Osteocyte (in vitro differentiated cells): Measurements from ENCODE around the gene IDUA. TPM values are rescaled to one million over a fixed set of nuclear protein-coding genes. Genes with fewer than 3 reads are reported as not detected.

Experiments
- DNase-seq: peaks from one replicate; pipeline ENCODE4 v3.0.0; 2021; ENCODE audit warnings: mixed read lengths; ENCODE audit not compliant: unreplicated experiment; ENCODE audit errors: extremely low spot score
- H3K27ac Mint-ChIP-seq: one replicate; pipeline ENCODE4 v1.8.0; 2021; ENCODE audit warnings: mild to moderate bottlenecking, mixed read lengths; ENCODE audit not compliant: unreplicated experiment
- H3K27me3 Mint-ChIP-seq: one replicate; pipeline ENCODE4 v1.8.0; 2021; ENCODE audit warnings: mixed read lengths; ENCODE audit not compliant: unreplicated experiment
- H3K36me3 Mint-ChIP-seq: one replicate; pipeline ENCODE4 v1.8.0; 2021; ENCODE audit warnings: mixed read lengths; ENCODE audit not compliant: unreplicated experiment
- H3K4me1 Mint-ChIP-seq: one replicate; pipeline ENCODE4 v1.8.0; 2021; ENCODE audit warnings: mixed read lengths; ENCODE audit not compliant: unreplicated experiment
- H3K4me3 Mint-ChIP-seq: one replicate; pipeline ENCODE4 v1.8.0; 2021; ENCODE audit warnings: mild to moderate bottlenecking, moderate library complexity, mixed read lengths; ENCODE audit not compliant: unreplicated experiment
- H3K9me3 Mint-ChIP-seq: one replicate; pipeline ENCODE4 v1.8.0; 2021; ENCODE audit warnings: mixed read lengths; ENCODE audit not compliant: unreplicated experiment
- total RNA-seq: library from RNA; stranded (reverse); gene quantifications from 2 replicates; pipeline ENCODE4 v1.2.1, GENCODE V29; 2021
- TF ChIP-seq, protein P1 (sequence below): fragments of 200-600 bp; sonication (generic); IDR thresholded peaks from 2 replicates; pipeline ENCODE4 v1.5.0; 2021; ENCODE audit warnings: antibody characterized with exemption, mild to moderate bottlenecking, moderate library complexity

Gene IDUA
- total RNA-seq, 1 donor from 2014 or later: 67.8 TPM

DNA sequence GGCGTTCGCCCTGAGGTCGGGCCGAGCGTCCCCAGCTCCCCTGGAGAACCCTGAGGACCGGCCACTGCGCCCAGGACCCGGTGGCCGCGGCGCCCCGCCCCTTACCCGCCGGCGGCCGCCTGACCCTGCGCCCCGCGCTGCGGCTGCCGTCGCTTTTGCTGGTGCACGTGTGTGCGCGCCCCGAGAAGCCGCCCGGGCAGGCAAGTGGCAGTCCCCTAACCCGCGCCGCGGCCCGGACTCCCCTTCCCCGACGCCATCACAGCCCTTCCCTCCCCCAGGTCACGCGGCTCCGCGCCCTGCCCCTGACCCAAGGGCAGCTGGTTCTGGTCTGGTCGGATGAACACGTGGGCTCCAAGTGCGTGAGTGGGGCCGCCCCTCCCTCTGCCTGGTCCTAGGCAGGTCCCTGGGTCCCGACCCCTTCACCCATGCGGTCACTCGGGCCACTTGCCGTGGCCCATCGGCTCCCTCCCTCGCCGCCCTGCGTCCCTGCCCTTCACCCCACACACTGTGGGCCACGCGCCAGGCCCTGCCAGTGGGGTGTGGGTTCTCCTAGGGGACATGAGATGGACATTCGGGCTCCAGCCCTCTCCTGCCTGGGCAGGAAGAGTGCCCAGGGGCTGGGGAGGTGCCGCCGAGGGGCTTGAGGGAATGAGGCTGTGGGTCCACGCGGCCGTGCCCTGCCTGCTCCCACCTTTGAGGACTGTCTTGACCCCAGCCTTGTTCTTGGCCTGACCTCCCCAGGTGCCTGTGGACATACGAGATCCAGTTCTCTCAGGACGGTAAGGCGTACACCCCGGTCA, 16.6 kb downstream of the IDUA start:
- Mint-ChIP-seq H3K36me3 (no peaks in the 10 kb centered on the region), H3K27me3 (peaks cover 7% of the 10 kb centered on the region), H3K4me3 (no peak overlapping the region), H3K4me1 (no peaks in the 10 kb centered on the region), H3K9me3 (peaks cover 7% of the 10 kb centered on the region), H3K27ac (no peak overlapping the region)
- TF ChIP-seq, protein P1, sequence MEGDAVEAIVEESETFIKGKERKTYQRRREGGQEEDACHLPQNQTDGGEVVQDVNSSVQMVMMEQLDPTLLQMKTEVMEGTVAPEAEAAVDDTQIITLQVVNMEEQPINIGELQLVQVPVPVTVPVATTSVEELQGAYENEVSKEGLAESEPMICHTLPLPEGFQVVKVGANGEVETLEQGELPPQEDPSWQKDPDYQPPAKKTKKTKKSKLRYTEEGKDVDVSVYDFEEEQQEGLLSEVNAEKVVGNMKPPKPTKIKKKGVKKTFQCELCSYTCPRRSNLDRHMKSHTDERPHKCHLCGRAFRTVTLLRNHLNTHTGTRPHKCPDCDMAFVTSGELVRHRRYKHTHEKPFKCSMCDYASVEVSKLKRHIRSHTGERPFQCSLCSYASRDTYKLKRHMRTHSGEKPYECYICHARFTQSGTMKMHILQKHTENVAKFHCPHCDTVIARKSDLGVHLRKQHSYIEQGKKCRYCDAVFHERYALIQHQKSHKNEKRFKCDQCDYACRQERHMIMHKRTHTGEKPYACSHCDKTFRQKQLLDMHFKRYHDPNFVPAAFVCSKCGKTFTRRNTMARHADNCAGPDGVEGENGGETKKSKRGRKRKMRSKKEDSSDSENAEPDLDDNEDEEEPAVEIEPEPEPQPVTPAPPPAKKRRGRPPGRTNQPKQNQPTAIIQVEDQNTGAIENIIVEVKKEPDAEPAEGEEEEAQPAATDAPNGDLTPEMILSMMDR: no peak
- no peak for DNase-seq

- Mint-ChIP-seq H3K4me3 (no peak overlapping the region), H3K36me3 (no peaks in the 10 kb centered on the region), H3K9me3 (peaks cover 7% of the 10 kb centered on the region), H3K27ac (no peak overlapping the region), H3K4me1 (peaks cover 2% of the 10 kb centered on the region), H3K27me3 (peaks cover 7% of the 10 kb centered on the region)
- TF ChIP-seq, protein P1: no peak
- DNase-seq: no peak
These were observed 17.2 kb downstream of the IDUA start for GRCh38 chr4:1004071-1004418.

GRCh38 chr4:1004557-1005485, 18.0 kb downstream of the IDUA start:
- Mint-ChIP-seq H3K4me1 (peaks cover 4% of the 10 kb centered on the region), H3K27me3 (peaks cover 7% of the 10 kb centered on the region), H3K36me3 (no peaks in the 10 kb centered on the region)

DNA sequence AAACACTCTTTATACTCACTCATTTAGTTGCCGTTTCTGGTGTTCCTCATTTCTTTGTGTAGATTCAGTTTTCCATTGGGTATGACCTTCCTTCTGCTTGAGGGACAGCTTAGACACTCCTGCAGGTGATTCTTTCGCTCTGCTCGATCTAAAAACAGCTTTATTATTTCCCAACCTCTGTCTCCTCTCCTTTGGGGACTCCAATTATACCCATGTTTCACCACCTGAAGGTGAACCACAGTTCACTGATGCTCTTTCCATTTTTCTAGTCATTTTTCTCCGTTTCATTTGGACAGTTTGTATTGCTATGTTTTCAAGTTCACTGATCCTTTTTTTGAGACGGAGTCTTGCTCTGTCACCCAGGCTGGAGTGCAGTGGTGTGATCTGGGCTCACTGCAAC, 20.0 kb downstream of the IDUA start:
- TF ChIP-seq, protein P1: no peak
- no peaks in the 10 kb centered on the region for H3K36me3 Mint-ChIP-seq
- no peak for DNase-seq
- H3K9me3 Mint-ChIP-seq: peaks cover 7% of the 10 kb centered on the region
- no peak overlapping the region for H3K27ac Mint-ChIP-seq
- peaks cover 8% of the 10 kb centered on the region for H3K4me1 Mint-ChIP-seq
- H3K27me3 Mint-ChIP-seq: peaks cover 7% of the 10 kb centered on the region
- no peak overlapping the region for H3K4me3 Mint-ChIP-seq

More at GRCh38 chr4:1004557-1005485, 18.0 kb downstream of the IDUA start:
- Mint-ChIP-seq H3K4me3 (no peak overlapping the region), H3K27ac (no peak overlapping the region), H3K9me3 (peaks cover 7% of the 10 kb centered on the region)
- DNase-seq: no peak
- TF ChIP-seq, protein P1: no peak
